Measurements from ENCODE around the gene SLC22A5. TPM values are rescaled to one million over a fixed set of nuclear protein-coding genes. Genes with fewer than 3 reads are reported as not detected.

The SLC22A5 gene
- 10 to 100 TPM; 11.6 to 17.1 (median 15.8) TPM for polyA plus RNA-seq (ENCODE audit: insufficient read depth in 1 of 5, insufficient read length in 5 of 5, low replicate concordance in 1 of 5)
- long read RNA-seq, donor 1, partial matches to known transcripts, result 0 of 4 reads
- long read RNA-seq, donor 1, other reads (novel, unspliced or antisense), result 0 of 4 reads
- long read RNA-seq, donor 2, partial matches to known transcripts, result 0 of 1 reads
- long read RNA-seq, donor 2, other reads (novel, unspliced or antisense), result 0 of 1 reads
- long read RNA-seq, donor 3, partial matches to known transcripts, result 7 of 10 reads
- long read RNA-seq, donor 3, other reads (novel, unspliced or antisense), result 0 of 10 reads
- long read RNA-seq, donor 4, partial matches to known transcripts, result 12 of 12 reads
- long read RNA-seq, donor 4, other reads (novel, unspliced or antisense), result 0 of 12 reads
- long read RNA-seq, donor 5, partial matches to known transcripts, result 0 of 1 reads
- long read RNA-seq, donor 5, other reads (novel, unspliced or antisense), result 0 of 1 reads
- long read RNA-seq, donor 6, partial matches to known transcripts, result 0 of 2 reads
- long read RNA-seq, donor 6, other reads (novel, unspliced or antisense), result 0 of 2 reads
- long read RNA-seq, donor 7, result 0 reads
- long read RNA-seq, donor 8, result 0 reads

- DNase-seq, result peak; percentile 65 to 75
These were observed at the start of gene SLC22A5 for GRCh38 chr5:132369474-132370180. Gene SLC22A5, plus strand, starts transcription at chr5:132369710. Its CDS starts 263 bp downstream, at chr5:132369973.

GRCh38 chr5:132319975-132320374 is 49.5 kb upstream of the SLC22A5 start:
- no peak for DNase-seq

GRCh38 chr5:132321109-132321721 is 48.3 kb upstream of the SLC22A5 start:
- DNase-seq, result no peak

GRCh38 chr5:132322266-132322665 is 47.2 kb upstream of the SLC22A5 start:
- no peak for DNase-seq

- DNase-seq, result no peak
These were observed 46.3 kb upstream of the SLC22A5 start for GRCh38 chr5:132323202-132323601.

- DNase-seq, result no peak
These were observed 43.8 kb upstream of the SLC22A5 start for GRCh38 chr5:132325691-132326090.

- DNase-seq, result peak; percentile 21 to 31
These were observed 42.1 kb upstream of the SLC22A5 start for GRCh38 chr5:132327252-132327955.

GRCh38 chr5:132334812-132335211 is 34.7 kb upstream of the SLC22A5 start:
- DNase-seq, result no peak

GRCh38 chr5:132335402-132335801 is 34.1 kb upstream of the SLC22A5 start:
- DNase-seq, result no peak

GRCh38 chr5:132339502-132339901 is 30.0 kb upstream of the SLC22A5 start:
- DNase-seq, result no peak

GRCh38 chr5:132342291-132343180 is 27.0 kb upstream of the SLC22A5 start:
- DNase-seq, result no peak

GRCh38 chr5:132344775-132345514 is 24.6 kb upstream of the SLC22A5 start:
- no peak for DNase-seq

GRCh38 chr5:132353486-132353995 is 16.0 kb upstream of the SLC22A5 start:
- no peak for DNase-seq

GRCh38 chr5:132354381-132355139 is 14.9 kb upstream of the SLC22A5 start:
- DNase-seq, result no peak

- DNase-seq, result no peak
These were observed 14.3 kb upstream of the SLC22A5 start for GRCh38 chr5:132355140-132355765.

GRCh38 chr5:132358775-132359174 is 10.7 kb upstream of the SLC22A5 start:
- DNase-seq, result no peak

- DNase-seq, result no peak
These were observed 7.4 kb upstream of the SLC22A5 start for GRCh38 chr5:132362086-132362485.

GRCh38 chr5:132363431-132364112 is 5.9 kb upstream of the SLC22A5 start:
- DNase-seq, result no peak
